Activated effector memory CD4-positive, alpha-beta T cell treated with anti-CD3 and anti-CD28 coated beads, Interleukin-2, amount 50 U/mL, for 16 hours (primary cell): Measurements from ENCODE around the gene IRF2BP2.

Experiments
- DNase-seq: peaks from one replicate; pipeline ENCODE4 v3.0.0-alpha.2; 2020

The IRF2BP2 gene

GRCh38 chr1:234611847-234612351, 1.9 kb upstream of the IRF2BP2 start:
- DNase-seq, result peak; percentile 71

DNA sequence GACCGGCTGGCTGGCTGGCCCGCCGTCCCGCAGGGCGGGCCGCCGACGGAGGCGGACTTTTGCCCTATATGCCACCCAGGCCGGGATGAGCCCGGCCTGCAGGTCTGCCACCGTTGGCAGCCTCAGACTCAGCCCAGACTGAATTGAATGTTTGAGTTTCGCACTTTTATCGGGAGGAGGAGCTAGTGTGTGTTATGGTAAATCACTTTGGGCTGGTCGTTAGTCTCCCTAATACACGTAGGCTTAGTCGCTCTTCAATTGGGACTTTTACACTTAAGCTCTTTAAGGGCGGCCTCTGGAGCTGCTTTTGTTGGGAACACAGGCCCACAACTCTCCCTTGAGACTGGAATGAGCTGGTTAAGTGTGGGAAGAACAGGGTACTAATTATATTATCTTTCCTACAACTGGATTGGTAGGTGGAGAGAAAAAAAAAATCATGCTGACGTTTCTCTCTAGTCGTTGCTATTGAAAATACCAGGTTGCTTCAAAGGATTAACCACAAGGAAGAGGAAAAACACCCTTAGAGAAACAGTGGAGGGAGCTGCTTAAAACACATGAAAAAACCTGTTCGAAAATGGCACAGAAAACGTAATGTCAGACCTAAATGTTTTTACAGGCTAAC, 1.4 kb upstream of the IRF2BP2 start:
- DNase-seq, result no peak

DNA sequence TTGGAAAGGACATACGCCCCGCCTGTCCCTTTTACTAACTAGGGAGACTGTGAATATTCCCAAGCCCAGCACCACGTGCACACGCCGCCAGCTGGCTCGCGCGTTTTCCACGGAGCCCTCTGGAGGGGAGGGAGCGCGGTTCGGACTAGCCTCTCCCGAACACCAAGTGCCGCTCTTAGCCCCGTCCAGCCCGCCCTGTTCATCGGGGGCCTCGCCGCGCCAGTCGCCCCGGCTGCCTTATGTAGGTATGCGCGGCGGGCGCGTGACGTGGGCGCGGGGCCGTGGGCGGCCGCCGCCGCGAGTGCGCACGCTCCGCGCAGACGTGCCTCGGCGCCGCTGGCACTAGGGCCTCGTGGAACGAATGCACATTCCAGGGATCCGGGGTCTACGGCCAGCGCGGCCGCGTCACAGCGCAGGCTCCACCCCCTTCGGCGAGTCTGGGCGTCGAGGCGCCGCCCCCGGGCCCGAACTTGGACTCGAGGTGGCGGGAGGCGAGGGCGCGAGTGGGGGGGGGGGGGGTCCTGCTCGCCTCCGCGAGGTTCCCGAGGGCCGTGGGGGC, 767 bp upstream of the IRF2BP2 start:
- peak; percentile 95 for DNase-seq

DNA sequence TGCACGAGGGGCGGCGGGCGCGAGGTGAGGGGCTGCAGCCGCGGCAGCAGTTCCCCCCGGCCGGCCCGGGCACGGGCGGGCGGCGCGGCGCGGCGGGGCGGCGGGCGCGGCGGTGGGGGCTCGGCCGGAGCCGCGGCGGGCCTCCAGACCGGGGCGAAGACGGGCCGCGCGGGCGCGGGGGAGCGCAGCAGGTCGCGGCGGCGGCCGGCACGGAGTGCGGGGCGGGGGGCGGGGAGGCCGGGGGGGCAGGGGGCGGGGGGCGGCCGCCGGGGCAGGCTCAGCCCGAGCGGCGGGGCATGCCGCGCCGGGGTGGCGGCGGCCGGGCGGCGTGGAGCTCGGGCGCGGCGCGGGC, 311 bp downstream of the IRF2BP2 start:
- no peak for DNase-seq

DNA sequence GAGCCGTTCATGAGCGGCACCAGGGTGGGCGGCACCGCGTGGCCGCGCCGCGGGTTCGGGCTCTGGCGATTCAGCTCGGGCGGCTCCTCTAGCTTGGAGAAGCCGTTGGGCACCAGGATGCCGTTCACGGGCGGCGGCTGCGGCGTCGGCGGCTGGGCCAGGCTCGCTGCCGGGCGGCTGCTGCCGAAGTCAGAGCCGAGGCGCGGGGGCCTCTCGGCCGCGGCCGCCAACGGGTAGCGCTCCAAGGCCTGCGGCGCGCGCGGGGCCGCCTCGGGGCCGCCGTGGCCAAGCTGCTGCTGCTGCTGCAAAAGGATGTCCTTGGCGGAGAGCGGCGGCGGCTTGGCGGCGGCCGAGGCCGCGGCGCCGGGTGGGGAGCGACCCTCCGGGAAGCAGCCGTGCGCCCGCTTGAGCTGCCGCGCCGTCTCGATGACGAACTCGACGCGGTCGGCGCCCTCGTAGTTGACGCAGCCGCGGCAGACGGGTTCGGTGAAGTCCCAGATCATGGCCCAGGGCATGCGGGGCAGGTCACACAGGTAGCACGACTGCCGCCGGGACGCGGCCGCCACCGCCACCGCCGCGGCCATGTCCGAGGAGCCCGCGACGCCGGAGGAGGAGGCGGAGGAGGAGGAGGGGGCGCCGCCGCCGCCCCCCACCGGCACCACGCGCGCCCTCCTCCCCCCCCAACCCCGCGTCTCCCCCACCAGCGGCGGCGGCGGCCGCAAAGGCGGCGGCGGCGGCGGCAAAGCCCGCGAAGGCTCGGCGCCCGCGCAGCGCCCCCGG, 877 bp downstream of the IRF2BP2 start:
- peak; percentile 90 for DNase-seq

DNA sequence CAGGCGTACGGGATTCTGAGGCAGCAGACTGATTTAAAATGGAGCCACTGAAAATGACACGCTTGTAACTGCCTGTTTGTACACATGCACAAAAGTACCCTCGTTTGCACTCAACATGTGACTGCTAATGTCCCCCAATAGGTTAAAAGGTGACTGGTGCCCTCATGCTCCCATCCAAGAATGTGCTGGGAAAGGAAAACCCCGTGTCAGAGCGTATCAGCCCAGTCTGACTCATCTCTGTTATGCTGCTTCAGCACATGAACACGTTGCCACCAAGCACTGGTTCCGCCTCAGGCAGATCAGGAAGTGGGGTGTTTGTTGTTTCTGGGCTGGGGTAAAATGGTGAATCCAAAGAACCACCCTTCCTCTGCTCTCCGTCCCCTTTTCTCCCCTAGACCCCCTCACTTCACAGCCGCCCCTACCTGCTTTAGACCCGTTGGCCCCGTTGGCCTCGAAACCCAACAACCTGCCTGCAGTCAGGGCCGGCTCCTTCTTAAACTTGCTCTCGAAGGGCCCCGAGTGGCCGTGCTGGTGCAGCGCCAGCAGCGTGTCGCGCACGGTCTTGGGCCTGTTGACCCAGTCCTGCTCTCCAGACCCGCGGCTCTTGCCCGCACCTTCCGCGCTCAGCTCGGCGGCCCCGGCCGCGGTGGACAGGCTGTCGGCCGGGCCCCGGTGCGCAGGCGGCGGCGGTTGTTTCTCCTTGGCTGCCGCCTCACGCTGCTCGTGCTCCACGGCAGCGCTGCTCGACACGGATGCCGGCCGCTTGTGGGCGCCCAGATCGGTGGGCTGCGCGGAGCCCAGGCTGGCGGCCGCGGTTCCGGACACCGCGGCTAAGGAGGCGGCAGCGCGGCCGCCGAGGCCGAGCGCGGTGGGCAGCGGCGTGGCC, 1.7 kb downstream of the IRF2BP2 start:
- DNase-seq, result peak; percentile 92

GRCh38 chr1:234607109-234608024, 2.6 kb downstream of the IRF2BP2 start:
- DNase-seq, result peak; percentile 73

- no peak for DNase-seq
Observed at GRCh38 chr1:234606784-234607108, 3.2 kb downstream of the IRF2BP2 start.

- DNase-seq, result peak; percentile 82
Observed at GRCh38 chr1:234605983-234606783, 3.8 kb downstream of the IRF2BP2 start.

GRCh38 chr1:234605399-234605982, 4.5 kb downstream of the IRF2BP2 start:
- DNase-seq, result no peak

GRCh38 chr1:234604495-234605398, 5.2 kb downstream of the IRF2BP2 start:
- no peak for DNase-seq

DNA sequence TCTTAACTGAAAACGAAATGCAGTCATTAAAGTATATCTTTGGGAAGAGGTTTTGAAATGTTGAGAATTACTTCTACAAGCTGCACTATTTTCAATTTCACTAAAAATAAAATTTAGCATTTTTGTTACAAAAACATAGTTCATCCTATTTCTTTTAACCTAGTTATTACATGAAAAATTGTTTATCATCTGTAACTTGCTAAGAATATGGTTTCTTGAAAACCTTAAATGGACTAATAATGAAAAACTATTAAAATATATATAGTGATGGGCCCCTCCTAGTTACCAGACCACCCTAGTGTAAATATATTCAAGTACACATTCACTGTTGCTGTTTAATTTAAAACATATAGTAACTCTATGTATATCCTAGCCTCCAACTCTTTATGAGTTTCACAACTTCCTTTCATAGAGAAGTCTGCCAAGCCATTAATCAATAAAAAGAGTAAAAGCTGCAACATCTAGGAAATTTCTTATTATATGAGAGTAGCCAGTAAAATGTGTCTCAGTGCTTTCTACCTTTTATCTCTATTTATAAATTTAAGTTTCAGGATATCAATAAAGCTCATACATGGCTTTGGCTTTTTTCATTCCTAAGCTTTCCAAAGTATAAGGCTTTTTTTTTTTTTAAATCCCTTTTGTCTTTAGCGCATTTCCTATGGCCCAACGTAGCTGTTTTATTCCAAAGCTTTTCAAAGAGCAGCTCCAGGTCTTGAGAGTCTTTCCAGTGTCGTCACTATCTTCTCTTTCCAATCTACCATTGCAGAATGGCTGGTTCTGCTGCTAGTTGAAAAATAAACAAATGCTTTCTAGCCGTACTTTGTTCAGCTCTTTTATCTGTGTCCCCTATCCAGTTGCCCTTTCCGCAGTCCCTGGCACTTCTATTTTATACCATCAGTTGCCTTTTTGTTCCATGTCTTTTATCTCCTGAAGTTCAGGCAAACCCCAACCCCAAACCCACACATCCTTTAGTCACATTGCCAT, 6.5 kb downstream of the IRF2BP2 start:
- no peak for DNase-seq

GRCh38 chr1:234602334-234603220, 7.4 kb downstream of the IRF2BP2 start:
- no peak for DNase-seq

DNA sequence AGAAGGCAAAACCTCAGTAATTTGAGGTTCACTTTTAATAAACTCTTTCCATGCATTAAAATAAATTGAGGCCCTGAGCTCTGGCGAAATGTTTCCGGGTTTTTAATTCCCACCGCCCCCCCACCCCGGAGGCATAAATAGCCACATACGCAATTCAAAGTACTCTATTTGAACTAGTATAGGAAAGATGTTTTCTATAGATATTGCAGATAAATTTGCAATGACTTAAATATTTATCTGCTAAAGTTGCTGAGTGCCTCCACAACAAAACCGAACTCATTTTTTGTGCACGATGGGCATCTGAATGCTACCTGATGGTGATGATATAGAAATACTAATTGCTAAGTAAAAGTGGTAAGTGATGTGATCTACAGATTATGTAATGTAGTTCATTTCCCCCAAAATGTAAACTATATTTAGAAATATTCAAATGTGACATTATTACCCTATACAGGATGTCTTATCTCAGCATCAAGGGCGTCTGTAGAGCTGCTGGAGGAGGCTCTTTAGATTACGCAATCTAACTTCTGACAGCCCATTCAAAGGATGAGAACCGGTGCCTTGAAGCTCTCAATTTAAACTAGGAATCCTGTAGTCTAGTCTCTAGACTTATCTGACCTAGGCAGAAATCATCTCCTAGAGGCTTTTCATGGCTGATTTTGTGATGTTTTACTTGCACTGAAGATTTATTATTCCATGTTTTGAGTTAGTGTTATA, 8.5 kb downstream of the IRF2BP2 start:
- DNase-seq, result peak; percentile 70

GRCh38 chr1:234600418-234601281, 9.3 kb downstream of the IRF2BP2 start:
- DNase-seq, result peak; percentile 67
